GM10248 (cell line): ENCODE measurements around the gene TMIGD2.

Source experiments
- CTCF ChIA-PET: fragments of 300-600 bp; sonication (Branson Sonifier 250); formaldehyde crosslinking; extraction: SDS; loops from one replicate; lab custom pipeline; 2021; ENCODE audit warnings: antibody characterized with exemption; lab: Yijun Ruan, JAX
- POLR2A ChIA-PET: fragments of 350-650 bp; sonication (Branson Sonifier 250); formaldehyde crosslinking; extraction: SDS; loops from one replicate; lab custom pipeline; 2020; ENCODE audit warnings: antibody characterized with exemption; lab: Yijun Ruan, JAX
- DNase-seq: peaks from one replicate; pipeline ENCODE4 v3.0.0; 2012; ENCODE audit errors: extremely low spot score
- CTCF ChIP-seq: IDR thresholded peaks from 2 replicates; pipeline ENCODE4 v1.5.1; 2012; ENCODE audit warnings: mild to moderate bottlenecking, low read depth; ENCODE audit errors: extremely low read depth, missing control alignments, control extremely low read depth

The TMIGD2 gene

GRCh38 chr19:4268816-4269430 is 33.3 kb downstream of the TMIGD2 start:
- ChIA-PET CTCF (interaction anchor here (1.8 to 5.2 kb wide), 10 partner anchors 11 to 256 kb away, joined by 5 to 58 read pairs (median 12); partner anchors contain the start of genes CHAF1A and MPND), POLR2A (no interaction called here)
- no peak for DNase-seq
- TF ChIP-seq CTCF: no peak

GRCh38 chr19:4267901-4268815 is 34.0 kb downstream of the TMIGD2 start:
- no peak for DNase-seq
- CTCF ChIA-PET: interaction anchor here (0.7 to 5.2 kb wide), 25 partner anchors 9 to 266 kb away, joined by 3 to 58 read pairs (median 9); partner anchors contain the start of genes CHAF1A, MPND, PLIN5 and SH3GL1
- POLR2A ChIA-PET: interaction anchor here (0.6 kb wide), 1 partner anchor 109 kb away, joined by 3 read pairs; no protein-coding TSS in a partner anchor
- TF ChIP-seq CTCF: no peak

GRCh38 chr19:4267101-4267900 is 34.9 kb downstream of the TMIGD2 start:
- ChIA-PET POLR2A (interaction anchor here (0.6 kb wide), 2 partner anchors 109 to 132 kb away, joined by 3 to 5 read pairs; no protein-coding TSS in a partner anchor), CTCF (interaction anchor here (0.6 to 5.2 kb wide), 52 partner anchors 10 to 280 kb away, joined by 3 to 58 read pairs (median 5); partner anchors contain the start of genes CHAF1A, EBI3, MPND and PLIN5)

GRCh38 chr19:4266253-4267000 is 35.8 kb downstream of the TMIGD2 start:
- CTCF ChIA-PET: interaction anchor here (0.6 to 5.2 kb wide), 47 partner anchors 9 to 370 kb away, joined by 3 to 58 read pairs (median 6); partner anchors contain the start of genes CHAF1A, EBI3, MPND and PLIN5
- no peak for DNase-seq
- POLR2A ChIA-PET: no interaction called here
- no peak for TF ChIP-seq CTCF

More at GRCh38 chr19:4267101-4267900, 34.9 kb downstream of the TMIGD2 start:
- peak; percentile 75 for TF ChIP-seq CTCF
- DNase-seq: peak; percentile 78

GRCh38 chr19:4264812-4265211 is 37.4 kb downstream of the TMIGD2 start:
- ChIA-PET CTCF (interaction anchor here (3.1 kb wide), 1 partner anchor 260 kb away, joined by 11 read pairs; no protein-coding TSS in a partner anchor), POLR2A (no interaction called here)
- TF ChIP-seq CTCF: no peak
- no peak for DNase-seq
